Astrocyte (in vitro differentiated cells and primary cell): ENCODE results near the gene H3-3A. TPM values are rescaled to one million over a fixed set of nuclear protein-coding genes. Genes with fewer than 3 reads are reported as not detected.

Experiments used
- total RNA-seq: library from RNA; stranded (reverse); gene quantifications from 2 replicates; pipeline ENCODE4 v1.2.1, GENCODE V29; 2021

Gene H3-3A
- total RNA-seq, 1 donor from 2014 or later = 375 TPM

Other genes with a start within 250 kb of the H3-3A start
- gene TMEM63A, start 180.3 kb upstream of the H3-3A start, total RNA-seq = 28.7 and 29.0 TPM in 2 replicates
- 4.2 and 11.8 TPM in 2 replicates for gene LEFTY1, start 173.6 kb upstream of the H3-3A start, total RNA-seq
- 38.1 and 39.8 TPM in 2 replicates for gene PYCR2, start 138.5 kb upstream of the H3-3A start, total RNA-seq
- 7.0 and 12.9 TPM in 2 replicates for gene LEFTY2, start 121.5 kb upstream of the H3-3A start, total RNA-seq
- 25.3 and 26.1 TPM in 2 replicates for gene SDE2, start 63.4 kb upstream of the H3-3A start, total RNA-seq
- gene ACBD3, start 124.0 kb downstream of the H3-3A start, total RNA-seq = 66.7 and 69.4 TPM in 2 replicates
- gene MIXL1, start 160.9 kb downstream of the H3-3A start, total RNA-seq = 0.16 TPM in 1 of 2 replicates, not detected in the other
- gene LIN9, start 246.4 kb downstream of the H3-3A start, total RNA-seq = 2.5 and 4.0 TPM in 2 replicates